ENCODE results near the gene GRIN1. TPM values are rescaled to one million over a fixed set of nuclear protein-coding genes. Genes with fewer than 3 reads are reported as not detected.

GRIN1 gene
- polyA plus RNA-seq, 2 of the 4 experiments (the other 2 are of a cell fraction) = 0.13 to 0.45 TPM

- peak overlapping the region; percentile 100 for H3K4me2 ChIP-seq
- no peak for TF ChIP-seq CHD2 (IDR thresholded peaks at IDR 0.05; ENCODE audit: low read length, partially characterized antibody)
- TF ChIP-seq HOXB13 (CRISPR knock-in tag; IDR thresholded peaks at IDR 0.05; ENCODE audit: low read depth) = no peak
- no peak for TF ChIP-seq MAZ (IDR thresholded peaks at IDR 0.05; ENCODE audit: borderline replicate concordance, low read depth, low read length)
- no peak for TF ChIP-seq RAD21 (conservative IDR thresholded peaks at IDR 0.05 in 1 of 2, IDR thresholded peaks at IDR 0.05 in 1 of 2)
- TF ChIP-seq POLR2A (IDR thresholded peaks at IDR 0.05; ENCODE audit: low read length) = no peak
- TF ChIP-seq E2F6 (IDR thresholded peaks at IDR 0.05; ENCODE audit: borderline replicate concordance, low read depth) = no peak
- TF ChIP-seq SMC3 (IDR thresholded peaks at IDR 0.05) = no peak
- TF ChIP-seq HEYL (CRISPR knock-in tag; IDR thresholded peaks at IDR 0.05) = no peak
- TF ChIP-seq CBX8 (IDR thresholded peaks at IDR 0.05) = no peak
- no peak for TF ChIP-seq CTCF (IDR thresholded peaks at IDR 0.05)
- TF ChIP-seq FOSL2 (IDR thresholded peaks at IDR 0.05) = no peak
- no peak for TF ChIP-seq FOSL2 (CRISPR knock-in tag; IDR thresholded peaks at IDR 0.05)
- TF ChIP-seq ZNF302 (CRISPR knock-in tag; IDR thresholded peaks at IDR 0.05) = no peak
- TF ChIP-seq JUN (IDR thresholded peaks at IDR 0.05) = no peak
- POLR2A ChIA-PET = interaction anchor here (0.8 to 1.4 kb wide), 4 partner anchors 14 to 125 kb away, joined by 3 to 7 read pairs (median 4); partner anchors contain the start of genes MAN1B1 and TUBB4B
- no peaks in the 10 kb centered on the region for H3K9me3 ChIP-seq
- FAIRE-seq (no peak), DNase-seq (ENCODE audit: low read depth in 1 of 2, low spot score in 1 of 2) (peak in 1 of 2 experiments; percentile 3), ATAC-seq (peak; percentile 4 to 12; a peak in 4 of 6 replicates)
- CTCF ChIA-PET = interaction anchor here (0.6 to 10.8 kb wide), 11 partner anchors 12 to 153 kb away, joined by 3 to 113 read pairs (median 3); partner anchors contain the start of genes CYSRT1, LRRC26, RNF208 and RNF224
- peak overlapping the region; percentile 69 for H3K4me3 ChIP-seq
- 84% methylated on average over 10 of the region's 21 CpGs for WGBS (ENCODE audit: missing lambda C conversion rate)
- peaks cover 6% of the 10 kb centered on the region; the same call in 2 of the 3 replicates for H3K4me1 ChIP-seq
- H3K27ac ChIP-seq = peak overlapping the region; percentile 96 to 97
Observed at GRCh38 chr9:137115394-137116026, 23.4 kb upstream of the GRIN1 start.

- Histone ChIP-seq H3K4me2 (no peak overlapping the region), H3K9me3 (no peaks in the 10 kb centered on the region), H3K4me3 (no peak overlapping the region), H3K27ac (peak overlapping the region in 1 of 2 experiments; percentile 96; a peak in 1 of 6 replicates), H3K4me1 (peaks cover 6% of the 10 kb centered on the region; the same call in 2 of the 3 replicates)
- FAIRE-seq = no peak
- WGBS (ENCODE audit: missing lambda C conversion rate) = 68% methylated on average over 4 of the region's 6 CpGs
- TF ChIP-seq CEBPB (IDR thresholded peaks at IDR 0.05) (no peak), RCOR1 (IDR thresholded peaks at IDR 0.05; ENCODE audit: low read depth, low read length) (no peak), EP300 (IDR thresholded peaks at IDR 0.05) (no peak), RAD21 (conservative IDR thresholded peaks at IDR 0.05 in 1 of 2, IDR thresholded peaks at IDR 0.05 in 1 of 2) (no peak), SMC3 (IDR thresholded peaks at IDR 0.05) (no peak), SREBF2 (IDR thresholded peaks at IDR 0.05) (no peak)
- DNase-seq (ENCODE audit: low read depth in 1 of 2, low spot score in 1 of 2) = no peak
- ChIA-PET CTCF (interaction anchor here (0.6 to 10.8 kb wide), 4 partner anchors 11 to 108 kb away, joined by 3 to 113 read pairs (median 4); partner anchors contain the start of genes CYSRT1, RNF208 and RNF224), POLR2A (no interaction called here)
- ATAC-seq = peak in 1 of 2 experiments; percentile 2; a peak in 2 of 6 replicates
Observed at GRCh38 chr9:137116027-137116507, 22.9 kb upstream of the GRIN1 start.

GRCh38 chr9:137116728-137117127 lies 22.2 kb upstream of the GRIN1 start:
- CTCF ChIA-PET = interaction anchor here (0.6 to 10.8 kb wide), 5 partner anchors 49 to 372 kb away, joined by 3 to 113 read pairs (median 4); partner anchors contain the start of genes CYSRT1, RNF208 and RNF224
- Histone ChIP-seq H3K27ac (no peak overlapping the region), H3K4me3 (no peak overlapping the region), H3K4me1 (peaks cover 7% of the 10 kb centered on the region; the same call in 2 of the 3 replicates), H3K4me2 (no peak overlapping the region), H3K9me3 (no peaks in the 10 kb centered on the region)
- no peak for FAIRE-seq
- 90% methylated on average over 17 of the region's 17 CpGs for WGBS (ENCODE audit: missing lambda C conversion rate)
- ATAC-seq = no peak
- no peak for TF ChIP-seq RAD21 (conservative IDR thresholded peaks at IDR 0.05 in 1 of 2, IDR thresholded peaks at IDR 0.05 in 1 of 2)
- TF ChIP-seq HEYL (CRISPR knock-in tag; IDR thresholded peaks at IDR 0.05) = no peak
- TF ChIP-seq PBX3 (IDR thresholded peaks at IDR 0.05) = no peak
- TF ChIP-seq MAZ (IDR thresholded peaks at IDR 0.05; ENCODE audit: borderline replicate concordance, low read depth, low read length) = no peak
- TF ChIP-seq ZFP36 (IDR thresholded peaks at IDR 0.05; ENCODE audit: borderline replicate concordance, partially characterized antibody) = no peak
- no peak for TF ChIP-seq POLR2AphosphoS2 (conservative IDR thresholded peaks at IDR 0.05; ENCODE audit: low read length)
- no peak for TF ChIP-seq ELK1 (IDR thresholded peaks at IDR 0.05; ENCODE audit: low read depth, low read length)
- TF ChIP-seq HOXA7 (CRISPR knock-in tag; IDR thresholded peaks at IDR 0.05) = no peak
- no peak for DNase-seq (ENCODE audit: low read depth in 1 of 2, low spot score in 1 of 2)
- POLR2A ChIA-PET = no interaction called here
